Activated effector memory CD4-positive, alpha-beta T cell treated with anti-CD3 and anti-CD28 coated beads, Interleukin-2, amount 50 U/mL, for 16 hours (primary cell): Measurements from ENCODE around the gene FBXO47.
"Not testable (repeated sequence)": the region's sequence is repeated elsewhere in the genome, so short reads cannot be mapped to it uniquely, and the experiment has no call there.

Experiments used
- DNase-seq: peaks from one replicate; pipeline ENCODE4 v3.0.0-alpha.2; 2020

FBXO47 gene

GRCh38 chr17:38978180-38978579 is 11.0 kb upstream of the FBXO47 start:
- no peak for DNase-seq

- not testable (repeated sequence) for DNase-seq
Measured at GRCh38 chr17:38976187-38976551, 9.0 kb upstream of the FBXO47 start.

GRCh38 chr17:38970804-38971203 is 3.6 kb upstream of the FBXO47 start:
- no peak for DNase-seq

GRCh38 chr17:38970128-38970527 is 2.9 kb upstream of the FBXO47 start:
- DNase-seq: no peak

GRCh38 chr17:38969281-38969680 is 2.1 kb upstream of the FBXO47 start:
- no peak for DNase-seq

GRCh38 chr17:38961413-38961812 is 5.8 kb downstream of the FBXO47 start:
- no peak for DNase-seq

- no peak for DNase-seq
Measured at GRCh38 chr17:38960402-38960801, 6.8 kb downstream of the FBXO47 start.

GRCh38 chr17:38959508-38959907 is 7.7 kb downstream of the FBXO47 start:
- no peak for DNase-seq

GRCh38 chr17:38958756-38959155 is 8.4 kb downstream of the FBXO47 start:
- no peak for DNase-seq

- no peak for DNase-seq
Measured at GRCh38 chr17:38958326-38958725, 8.9 kb downstream of the FBXO47 start.

- DNase-seq: not testable (repeated sequence)
Measured at GRCh38 chr17:38953800-38954199, 13.4 kb downstream of the FBXO47 start.

- DNase-seq: no peak
Measured at GRCh38 chr17:38947189-38947588, 20.0 kb downstream of the FBXO47 start.

GRCh38 chr17:38943607-38944006 is 23.6 kb downstream of the FBXO47 start:
- no peak for DNase-seq

- no peak for DNase-seq
Measured at GRCh38 chr17:38942696-38943334, 24.4 kb downstream of the FBXO47 start.

- no peak for DNase-seq
Measured at GRCh38 chr17:38940404-38940803, 26.8 kb downstream of the FBXO47 start.

- DNase-seq: no peak
Measured at GRCh38 chr17:38939987-38940386, 27.2 kb downstream of the FBXO47 start.

GRCh38 chr17:38933962-38934361 is 33.2 kb downstream of the FBXO47 start:
- DNase-seq: not testable (repeated sequence)

- DNase-seq: not testable (repeated sequence)
Measured at GRCh38 chr17:38930782-38931181, 36.4 kb downstream of the FBXO47 start.

GRCh38 chr17:38926293-38927070 is 40.7 kb downstream of the FBXO47 start:
- no peak for DNase-seq

GRCh38 chr17:38925263-38925995 is 41.8 kb downstream of the FBXO47 start, which contains the start of gene LASP1NB:
LASP1NB (plus strand) TSS chr17:38925614.
- DNase-seq: no peak

GRCh38 chr17:38922538-38923297 is 44.5 kb downstream of the FBXO47 start:
- DNase-seq: no peak

- DNase-seq: no peak
Measured at GRCh38 chr17:38921756-38922411, 45.3 kb downstream of the FBXO47 start.
